Right atrium auricular region (tissue), 2 donors: ENCODE data around the gene GFER. TPM values are rescaled to one million over a fixed set of nuclear protein-coding genes. Genes with fewer than 3 reads are reported as not detected.
"Not testable (repeated sequence)": the region's sequence is repeated elsewhere in the genome, so short reads cannot be mapped to it uniquely, and the experiment has no call there.

Experiments
- DNase-seq: peaks from one replicate; pipeline ENCODE4 v3.0.0-alpha.2; 2019; ENCODE audit warnings: low spot score
- H3K27ac ChIP-seq, 2 donors: fragments of 200-600 bp; sonication (generic); 1 replicate in 1 of 2; 2 replicates in 1 of 2; pipeline ENCODE4 v1.5.1; 2016 to 2019
- H3K27me3 ChIP-seq, 2 donors: fragments of 200-600 bp; sonication (generic); one replicate each; pipeline versions ENCODE4 v1.5.1 to v1.6.0; 2017 to 2019
- H3K36me3 ChIP-seq: fragments of 200-600 bp; sonication (generic); one replicate; pipeline ENCODE4 v1.5.1; 2016
- H3K4me1 ChIP-seq, 2 donors: fragments of 200-600 bp; sonication (generic); one replicate each; pipeline versions ENCODE4 v1.5.1 to v1.6.0; 2017 to 2019
- H3K4me3 ChIP-seq, 2 donors: fragments of 200-600 bp; sonication (generic); 1 replicate in 1 of 2; 2 replicates in 1 of 2; pipeline ENCODE4 v1.5.1; 2017 to 2019; ENCODE audit warnings: mild to moderate bottlenecking in 1 of 2, moderate library complexity in 1 of 2
- H3K9me3 ChIP-seq, 2 donors: fragments of 200-600 bp; sonication (generic); one replicate each; pipeline ENCODE4 v1.5.1; 2019
- total RNA-seq, 2 donors: library from RNA; depleted of rRNA; stranded (reverse); fragments of >200 nt; gene quantifications; one replicate each; pipeline ENCODE4 v1.1.0, GENCODE V29; 2016
- TF ChIP-seq, protein P1 (sequence below), 2 donors: fragments of 200-600 bp; sonication (generic); IDR thresholded peaks; one replicate each; pipeline ENCODE4 v1.5.1; 2019; ENCODE audit warnings: antibody characterized with exemption in 2 of 2

GFER gene
- total RNA-seq, 2 donors from 2014 or later, result 11.9 to 12.6 TPM

DNA sequence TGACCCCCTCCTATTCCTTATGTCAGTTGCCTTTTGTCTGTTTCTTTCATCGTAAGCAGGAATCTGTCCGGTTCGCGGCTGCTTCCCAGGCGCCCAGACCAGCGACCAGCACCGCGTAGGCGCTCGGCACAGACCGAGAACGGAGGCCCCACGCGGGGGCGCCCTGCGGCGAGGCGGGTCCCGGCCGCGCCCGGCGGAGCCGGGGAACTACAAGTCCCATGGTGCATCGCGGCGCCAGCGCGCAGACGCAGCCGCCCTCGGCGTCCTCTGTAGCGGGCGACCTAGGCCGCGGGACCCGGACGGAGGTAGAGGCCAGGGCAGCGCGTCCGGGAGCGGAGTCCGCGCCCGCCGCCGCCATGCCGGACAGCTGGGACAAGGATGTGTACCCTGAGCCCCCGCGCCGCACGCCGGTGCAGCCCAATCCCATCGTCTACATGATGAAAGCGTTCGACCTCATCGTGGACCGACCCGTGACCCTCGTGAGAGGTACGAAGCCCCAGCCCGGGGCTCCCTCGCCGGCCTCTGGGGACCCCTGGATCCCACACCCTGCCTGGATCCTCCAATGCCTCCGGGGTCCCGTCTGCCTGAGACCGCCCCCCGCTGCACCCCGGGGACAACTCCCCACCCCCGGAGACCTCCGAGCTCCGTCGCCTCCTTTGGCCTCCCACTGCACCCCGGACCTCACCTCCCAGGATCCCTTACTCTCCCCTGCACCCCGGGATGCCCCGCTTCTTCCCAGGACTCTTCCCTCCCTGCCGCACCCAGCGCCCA is 24.5 kb upstream of the GFER start, which contains the start of gene NDUFB10:
Gene NDUFB10, plus strand, starts transcription at position 270 of the 771 bp plus-strand sequence. Its CDS starts 87 bp downstream, at position 357.
- peak; percentile 94 for DNase-seq
- Histone ChIP-seq H3K36me3 (peaks cover 26% of the 10 kb centered on the region), H3K4me1 (peaks cover 0 to 42% of the 10 kb centered on the region in 2 donors)

GRCh38 chr16:1960665-1961630 is 23.0 kb upstream of the GFER start:
- Histone ChIP-seq H3K36me3 (peaks cover 26% of the 10 kb centered on the region), H3K27ac (peak overlapping the region in 1 of 2 donors; percentile 85), H3K9me3 (no peaks in the 10 kb centered on the region), H3K4me3 (peak overlapping the region in 1 of 2 donors; percentile 88), H3K27me3 (no peaks in the 10 kb centered on the region), H3K4me1 (peaks cover 0 to 45% of the 10 kb centered on the region in 2 donors)
- TF ChIP-seq, protein P1, sequence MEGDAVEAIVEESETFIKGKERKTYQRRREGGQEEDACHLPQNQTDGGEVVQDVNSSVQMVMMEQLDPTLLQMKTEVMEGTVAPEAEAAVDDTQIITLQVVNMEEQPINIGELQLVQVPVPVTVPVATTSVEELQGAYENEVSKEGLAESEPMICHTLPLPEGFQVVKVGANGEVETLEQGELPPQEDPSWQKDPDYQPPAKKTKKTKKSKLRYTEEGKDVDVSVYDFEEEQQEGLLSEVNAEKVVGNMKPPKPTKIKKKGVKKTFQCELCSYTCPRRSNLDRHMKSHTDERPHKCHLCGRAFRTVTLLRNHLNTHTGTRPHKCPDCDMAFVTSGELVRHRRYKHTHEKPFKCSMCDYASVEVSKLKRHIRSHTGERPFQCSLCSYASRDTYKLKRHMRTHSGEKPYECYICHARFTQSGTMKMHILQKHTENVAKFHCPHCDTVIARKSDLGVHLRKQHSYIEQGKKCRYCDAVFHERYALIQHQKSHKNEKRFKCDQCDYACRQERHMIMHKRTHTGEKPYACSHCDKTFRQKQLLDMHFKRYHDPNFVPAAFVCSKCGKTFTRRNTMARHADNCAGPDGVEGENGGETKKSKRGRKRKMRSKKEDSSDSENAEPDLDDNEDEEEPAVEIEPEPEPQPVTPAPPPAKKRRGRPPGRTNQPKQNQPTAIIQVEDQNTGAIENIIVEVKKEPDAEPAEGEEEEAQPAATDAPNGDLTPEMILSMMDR (IDR thresholded peaks at IDR 0.05), result no peak
- no peak for DNase-seq

More for the DNA sequence above, 24.5 kb upstream of the GFER start, which contains the start of gene NDUFB10:
- H3K4me3 ChIP-seq, result peak within 1 kb of the TSS; percentile 81 to 88
- H3K27me3 ChIP-seq, result no peaks in the 10 kb centered on the region
- H3K9me3 ChIP-seq, result no peaks in the 10 kb centered on the region
- TF ChIP-seq, protein P1 (IDR thresholded peaks at IDR 0.05), result peak; percentile 63 to 85
- peak within 1 kb of the TSS; percentile 82 to 85 for H3K27ac ChIP-seq

GRCh38 chr16:1961651-1962067 is 22.3 kb upstream of the GFER start:
- H3K36me3 ChIP-seq, result peaks cover 26% of the 10 kb centered on the region
- no peak overlapping the region for H3K4me3 ChIP-seq
- H3K27ac ChIP-seq, result no peak overlapping the region
- H3K9me3 ChIP-seq, result no peaks in the 10 kb centered on the region
- TF ChIP-seq, protein P1 (IDR thresholded peaks at IDR 0.05), result no peak
- H3K27me3 ChIP-seq, result no peaks in the 10 kb centered on the region
- H3K4me1 ChIP-seq, result peaks cover 0 to 48% of the 10 kb centered on the region in 2 donors
- no peak for DNase-seq

GRCh38 chr16:1962161-1963153 is 21.5 kb upstream of the GFER start:
- H3K27ac ChIP-seq, DNase-seq, H3K9me3 ChIP-seq, H3K4me3 ChIP-seq, H3K27me3 ChIP-seq: not testable (repeated sequence)
- Histone ChIP-seq H3K36me3 (peaks cover 26% of the 10 kb centered on the region), H3K4me1 (peaks cover 0 to 48% of the 10 kb centered on the region in 2 donors)

GRCh38 chr16:1963806-1964505 is 20.0 kb upstream of the GFER start:
- Histone ChIP-seq H3K27me3 (no peaks in the 10 kb centered on the region), H3K36me3 (peaks cover 26% of the 10 kb centered on the region), H3K27ac (peak overlapping the region; percentile 88 to 91), H3K4me1 (peaks cover 0 to 44% of the 10 kb centered on the region in 2 donors), H3K9me3 (no peaks in the 10 kb centered on the region), H3K4me3 (peak overlapping the region; percentile 74 to 80)
- TF ChIP-seq, protein P1 (IDR thresholded peaks at IDR 0.05), result peak in 1 of 2 donors; percentile 54
- DNase-seq, result no peak
